ENCODE measurements around the gene KLHDC10.
"Not testable (repeated sequence)": the region's sequence is repeated elsewhere in the genome, so short reads cannot be mapped to it uniquely, and the experiment has no call there.

The KLHDC10 gene

DNA sequence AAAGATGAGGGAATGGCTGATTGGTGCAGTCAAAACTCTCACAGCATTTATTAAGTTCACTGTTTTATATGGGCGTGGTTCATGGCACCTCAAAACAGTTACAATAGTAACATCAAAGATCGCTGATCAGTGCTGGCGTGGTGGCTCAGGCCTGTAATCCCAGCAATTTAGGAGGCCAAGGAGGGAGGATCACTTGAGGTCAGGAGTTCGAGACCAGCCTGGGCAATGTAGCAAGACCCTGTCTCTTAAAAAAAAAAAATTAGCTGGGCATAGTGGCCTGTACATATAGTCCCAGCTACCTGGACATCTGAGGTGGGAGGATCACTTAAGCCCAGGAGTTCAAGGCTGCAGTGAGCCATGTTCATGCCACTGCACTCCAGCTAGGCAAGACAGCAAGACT is 48.5 kb downstream of the KLHDC10 start:
- no peak for DNase-seq

DNA sequence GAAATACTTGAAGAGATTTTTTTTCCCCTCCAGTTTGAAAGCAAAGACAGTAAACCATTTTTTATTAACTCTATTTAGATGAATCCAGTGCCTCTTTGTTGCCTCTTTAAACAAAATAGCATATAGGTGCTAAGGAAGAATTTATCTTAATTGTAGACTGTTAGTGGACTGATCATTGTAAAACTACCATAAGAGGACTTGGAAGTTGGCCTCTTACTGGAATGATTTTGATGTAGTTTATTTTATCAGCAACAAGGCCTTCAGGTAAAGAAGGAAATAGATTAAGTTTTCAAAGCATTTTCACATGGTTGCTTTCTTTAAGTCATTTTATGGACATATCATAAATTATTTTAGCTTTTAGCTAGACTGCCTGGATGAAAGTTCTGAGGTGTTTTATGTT is 53.2 kb downstream of the KLHDC10 start:
- no peak for DNase-seq

DNA sequence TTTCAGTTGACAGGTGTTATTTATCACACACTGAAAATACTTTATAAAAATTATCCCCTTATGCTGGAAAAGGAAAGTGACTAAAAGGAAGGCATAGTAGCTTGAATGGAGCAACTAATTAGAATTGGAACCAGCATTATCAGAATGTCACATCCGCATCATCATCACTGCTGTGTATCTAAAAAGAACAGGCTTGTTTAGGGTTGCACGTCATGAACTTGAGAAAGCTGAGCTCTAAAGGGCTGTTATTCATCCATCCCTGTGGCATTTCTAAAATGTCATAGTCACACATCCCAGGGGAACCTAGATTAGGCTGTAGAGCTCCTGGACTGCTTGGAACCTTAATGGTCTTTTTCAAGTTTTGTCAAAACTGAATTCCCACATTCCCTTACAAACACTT is 54.4 kb downstream of the KLHDC10 start:
- no peak for DNase-seq

DNA sequence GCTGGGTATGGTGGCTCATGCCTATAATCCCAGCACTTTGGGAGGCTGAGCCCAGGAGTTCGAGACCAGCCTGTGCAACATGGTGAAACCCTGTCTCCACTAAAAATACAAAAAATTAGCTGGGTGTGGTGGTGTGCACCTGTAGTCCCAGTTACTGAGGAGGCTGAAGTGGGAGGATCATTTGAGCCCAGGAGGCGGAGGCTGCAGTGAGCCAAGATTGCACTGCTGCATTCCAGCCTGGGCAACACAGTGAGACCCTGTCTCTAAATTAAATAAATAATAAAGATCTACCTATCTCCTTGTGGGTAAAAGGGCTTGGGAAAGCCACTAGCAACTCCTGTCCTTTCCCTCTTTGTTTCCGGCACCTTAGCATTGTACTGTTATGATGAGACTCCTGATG is 56.5 kb downstream of the KLHDC10 start:
- not testable (repeated sequence) for DNase-seq

DNA sequence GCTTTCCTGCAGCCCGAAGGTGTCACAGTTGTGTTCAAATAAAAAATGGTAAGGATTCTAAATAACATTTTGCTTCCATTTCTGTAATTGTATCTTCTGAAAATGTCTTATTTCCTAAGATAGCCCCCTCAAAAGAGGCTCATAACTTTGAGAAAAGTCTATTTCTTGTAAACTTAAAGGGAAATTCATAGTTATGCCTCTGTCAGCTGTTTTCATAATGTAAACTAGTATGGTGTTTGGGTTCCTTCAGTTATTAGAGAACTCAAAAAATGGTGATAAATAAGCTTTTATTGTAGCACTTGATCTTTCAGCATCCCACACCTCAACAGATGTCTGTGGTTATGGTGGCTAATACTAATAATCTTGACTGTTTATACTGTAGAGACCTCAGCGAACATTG is 57.1 kb downstream of the KLHDC10 start:
- DNase-seq, result no peak

DNA sequence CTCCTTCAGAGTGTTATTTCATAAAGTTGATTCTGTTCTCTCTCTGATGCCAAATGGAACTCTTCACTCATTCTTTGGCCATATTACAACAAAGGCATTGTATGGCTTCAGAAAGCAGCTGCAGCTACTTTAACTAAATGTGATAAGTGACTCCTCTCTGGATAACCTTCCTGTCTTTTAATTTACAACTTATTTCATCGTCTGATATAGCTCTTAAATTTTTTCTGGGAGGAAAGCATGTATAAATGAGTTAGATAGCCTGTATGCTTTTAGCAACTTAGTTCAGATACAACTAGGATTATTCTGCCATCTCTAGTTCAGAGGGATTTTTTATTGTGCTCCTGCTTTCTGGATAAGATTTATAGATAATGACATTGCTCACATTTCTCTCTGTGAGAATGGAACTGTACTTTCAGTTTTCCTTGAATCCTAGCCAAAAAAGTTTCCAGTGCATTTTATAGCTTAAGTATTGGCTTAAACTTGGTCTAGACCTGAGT is 57.5 kb downstream of the KLHDC10 start:
- DNase-seq, result no peak

DNA sequence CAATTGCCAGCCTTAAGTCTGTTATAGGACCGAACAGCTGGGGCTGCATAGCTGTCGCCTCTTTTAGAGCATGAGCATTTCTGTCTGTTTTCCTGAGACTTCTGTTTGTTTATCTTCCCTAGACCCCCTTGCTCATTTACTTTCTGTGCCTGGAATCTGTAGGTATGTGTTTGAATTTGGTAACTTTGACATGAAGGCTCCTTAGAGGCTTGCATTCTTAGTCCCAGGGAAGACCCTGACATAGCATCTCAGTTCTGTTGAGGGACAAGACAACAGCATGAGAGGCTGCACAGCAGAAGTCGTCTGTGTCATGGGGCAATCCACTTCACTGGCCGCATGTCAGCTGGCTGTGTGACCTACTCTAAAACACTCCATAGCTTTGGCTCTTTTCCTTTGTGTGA is 58.7 kb downstream of the KLHDC10 start:
- no peak for DNase-seq

DNA sequence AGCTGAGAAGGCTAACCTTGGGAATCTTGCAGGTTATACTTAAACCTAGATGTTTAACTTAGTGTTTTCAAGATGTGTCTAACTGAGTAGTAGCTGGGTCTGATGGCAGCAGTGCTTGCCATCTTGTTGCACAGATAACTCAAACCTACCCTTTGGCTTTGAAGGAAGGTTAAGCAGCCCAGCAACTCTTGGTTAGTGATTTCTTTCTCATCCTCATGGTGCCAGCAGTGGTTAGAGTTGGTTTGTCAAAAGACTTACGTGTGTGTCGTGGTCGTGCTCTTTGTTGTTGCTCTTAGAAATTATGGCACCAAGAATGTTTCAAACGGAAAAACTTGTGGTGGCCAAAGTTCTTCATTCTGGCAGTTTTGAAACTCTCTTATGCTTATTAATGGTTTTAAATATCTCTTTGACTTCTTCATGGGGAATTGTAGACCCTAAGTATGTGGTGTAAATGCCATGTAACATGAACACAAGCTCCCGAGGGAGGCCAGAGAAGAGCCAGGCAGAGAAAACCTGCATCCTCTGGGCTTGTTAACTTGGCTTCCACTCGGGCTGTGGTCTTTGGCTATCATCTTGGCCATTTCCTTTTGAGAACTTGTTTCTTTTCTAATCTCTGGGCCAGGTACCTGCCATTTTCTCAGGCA is 61.0 kb downstream of the KLHDC10 start:
- no peak for DNase-seq

DNA sequence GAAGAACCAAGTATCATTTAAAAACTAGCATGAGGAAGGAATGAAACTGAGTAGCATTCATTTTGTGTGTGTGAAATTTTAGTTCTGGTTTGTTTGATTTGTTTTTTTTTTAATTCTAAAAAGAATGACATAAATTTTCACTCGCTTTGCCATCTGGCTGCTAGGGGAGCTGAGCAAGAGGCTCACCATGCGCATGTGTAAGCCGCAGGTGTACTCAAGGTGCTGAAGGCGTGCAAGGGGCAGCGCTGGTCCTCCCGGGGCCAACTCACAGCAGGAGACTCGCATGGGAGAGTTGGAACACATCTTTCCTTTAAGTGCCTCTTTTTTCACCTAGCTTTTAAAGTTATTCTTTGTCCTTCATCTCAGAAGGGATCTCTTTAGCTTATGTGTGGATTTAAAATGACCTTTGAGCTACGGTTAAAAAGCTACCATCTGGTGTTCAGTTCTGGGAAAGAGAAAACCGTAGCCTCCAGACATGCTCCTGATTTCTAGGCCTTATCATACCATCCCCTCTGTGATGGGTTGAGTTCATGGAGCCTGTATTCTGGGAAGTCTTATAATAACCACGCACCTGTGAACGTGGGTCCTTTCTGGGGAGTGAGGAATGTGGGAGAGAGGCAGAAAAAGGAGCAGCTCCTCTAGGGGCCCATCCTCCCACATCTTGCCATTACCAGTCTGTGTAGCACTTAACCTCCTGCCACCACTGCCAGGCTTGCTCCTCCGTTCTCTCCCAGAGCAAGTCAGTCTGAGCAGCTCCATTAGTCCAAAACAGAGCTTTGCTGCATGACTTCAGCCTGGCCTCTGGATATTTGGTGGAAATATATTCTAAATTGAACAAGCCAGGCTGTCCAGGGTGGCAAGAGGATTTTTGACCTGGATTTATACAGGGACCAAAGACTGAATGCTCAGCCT is 61.9 kb downstream of the KLHDC10 start:
- DNase-seq, result no peak

DNA sequence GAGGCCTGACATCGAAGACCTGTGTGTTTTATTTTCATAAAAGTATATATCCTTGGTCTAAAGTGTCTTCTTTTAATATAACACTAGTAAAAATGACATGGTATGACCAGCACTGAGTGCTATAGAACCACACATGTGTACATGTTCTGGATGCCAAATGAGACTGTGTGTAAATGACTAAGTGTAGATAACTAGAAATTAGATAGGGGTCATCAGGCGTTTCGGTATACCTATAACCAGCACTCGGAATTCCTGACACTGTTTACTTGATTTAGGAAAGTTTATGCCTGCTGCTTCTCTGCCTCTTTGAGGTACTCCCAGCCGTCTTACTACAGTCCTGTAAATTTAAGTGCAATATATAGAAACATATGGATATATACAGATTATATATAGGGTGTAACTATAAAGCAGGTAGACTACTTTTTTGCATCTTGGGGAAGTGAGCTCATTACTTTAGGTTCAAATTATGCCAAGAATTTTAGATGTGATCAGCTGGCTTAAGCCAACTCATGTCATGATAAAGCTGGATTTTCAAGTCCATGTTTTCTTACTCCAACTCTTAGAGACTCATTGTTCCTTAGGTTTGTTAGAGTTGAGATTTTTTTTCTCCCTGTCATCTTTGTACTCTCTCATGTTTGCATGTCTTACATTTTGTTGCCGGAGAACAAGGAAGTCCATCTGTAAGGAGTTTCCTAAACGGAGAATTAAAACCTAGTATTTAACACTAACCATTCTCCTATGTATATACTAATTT is 62.9 kb downstream of the KLHDC10 start:
- no peak for DNase-seq

DNA sequence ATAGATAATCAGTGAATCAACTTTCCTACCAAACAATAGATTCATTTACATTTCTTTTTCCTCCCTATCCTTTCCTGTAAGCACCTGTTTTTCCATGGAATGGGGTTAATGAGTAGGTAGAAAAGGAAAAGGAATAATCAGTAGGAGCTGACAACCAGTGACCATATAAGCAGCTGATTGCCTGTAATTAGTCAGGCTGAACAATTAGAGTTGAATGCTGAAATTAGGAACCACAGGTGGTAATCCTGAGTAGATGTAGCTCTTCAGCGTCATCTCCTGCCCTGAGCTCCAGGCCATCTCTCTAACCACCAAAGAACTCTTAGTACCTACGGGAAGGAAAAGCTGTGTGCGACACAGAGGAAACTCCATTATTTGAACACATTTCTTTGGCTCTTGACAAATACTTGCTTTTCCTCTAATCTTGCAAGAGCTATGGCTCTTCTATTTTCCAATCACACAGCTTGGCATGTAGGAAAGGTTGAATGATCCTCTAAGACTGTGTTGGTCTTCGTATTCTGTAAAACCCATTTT is 63.8 kb downstream of the KLHDC10 start:
- DNase-seq, result no peak

DNA sequence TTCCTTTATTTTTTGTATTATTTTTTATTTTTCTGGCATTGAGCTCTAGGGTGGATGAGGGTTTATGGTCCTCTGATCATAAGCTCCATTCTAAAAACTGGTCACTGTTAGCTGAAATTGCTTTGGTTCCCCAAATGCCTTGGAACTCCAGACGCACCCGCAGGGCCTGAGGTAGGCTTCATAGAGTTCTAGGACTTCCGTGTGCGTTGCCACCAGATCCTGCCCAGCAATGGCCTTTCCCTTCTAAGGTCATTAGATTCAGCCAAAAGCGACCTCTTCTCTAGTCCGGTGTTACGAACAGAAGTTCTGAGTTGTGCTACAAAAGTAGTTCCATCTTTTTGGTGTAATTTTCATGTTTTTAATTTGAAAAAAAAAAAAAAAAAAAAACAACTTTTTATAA is 64.4 kb downstream of the KLHDC10 start:
- DNase-seq, result no peak

DNA sequence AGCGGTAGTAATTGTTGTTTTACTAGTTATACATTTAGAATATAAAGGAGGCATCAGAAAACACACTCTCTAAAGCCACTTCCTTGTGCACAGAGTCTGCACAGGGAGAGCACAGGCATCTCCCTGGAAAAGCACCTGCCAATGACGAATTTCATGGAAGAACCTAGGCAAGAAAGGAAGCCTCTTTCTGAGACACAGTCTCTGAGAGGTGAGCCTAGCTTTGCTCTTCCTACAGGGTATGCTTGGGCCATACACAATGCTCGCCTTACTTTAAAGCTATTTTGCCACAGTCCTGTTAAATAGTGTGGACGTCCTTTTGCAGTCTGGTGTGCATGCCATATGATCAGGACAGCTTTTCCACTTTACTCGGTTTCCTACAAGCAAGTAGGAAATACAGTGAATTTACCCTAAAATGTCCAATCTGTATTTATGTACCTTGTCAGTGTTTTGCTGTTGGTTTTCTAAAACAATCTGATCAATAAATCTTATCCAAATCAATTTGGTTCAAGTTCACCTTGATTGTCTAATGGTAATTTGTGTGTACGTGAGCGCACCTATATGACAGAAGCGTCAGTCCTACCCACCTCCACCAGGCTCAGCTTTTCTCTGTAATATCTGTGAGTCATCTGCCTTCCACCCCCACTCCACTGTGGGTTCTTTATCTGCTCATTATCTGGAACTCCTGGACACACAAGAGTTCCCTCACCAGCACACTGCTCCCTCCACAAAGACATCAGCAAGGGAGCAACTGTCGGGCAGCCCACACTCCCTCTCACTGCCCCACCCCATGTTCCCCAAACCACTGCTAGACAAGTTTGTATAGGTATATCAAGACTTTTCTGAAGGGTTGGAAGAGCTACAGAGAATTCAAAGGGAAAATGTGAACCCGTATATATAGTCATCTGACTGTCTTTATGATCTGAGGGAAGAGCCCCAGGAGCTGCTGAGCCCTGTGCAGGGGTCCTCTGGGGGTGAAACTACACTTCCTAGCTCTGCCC is 65.2 kb downstream of the KLHDC10 start:
- DNase-seq, result no peak

DNA sequence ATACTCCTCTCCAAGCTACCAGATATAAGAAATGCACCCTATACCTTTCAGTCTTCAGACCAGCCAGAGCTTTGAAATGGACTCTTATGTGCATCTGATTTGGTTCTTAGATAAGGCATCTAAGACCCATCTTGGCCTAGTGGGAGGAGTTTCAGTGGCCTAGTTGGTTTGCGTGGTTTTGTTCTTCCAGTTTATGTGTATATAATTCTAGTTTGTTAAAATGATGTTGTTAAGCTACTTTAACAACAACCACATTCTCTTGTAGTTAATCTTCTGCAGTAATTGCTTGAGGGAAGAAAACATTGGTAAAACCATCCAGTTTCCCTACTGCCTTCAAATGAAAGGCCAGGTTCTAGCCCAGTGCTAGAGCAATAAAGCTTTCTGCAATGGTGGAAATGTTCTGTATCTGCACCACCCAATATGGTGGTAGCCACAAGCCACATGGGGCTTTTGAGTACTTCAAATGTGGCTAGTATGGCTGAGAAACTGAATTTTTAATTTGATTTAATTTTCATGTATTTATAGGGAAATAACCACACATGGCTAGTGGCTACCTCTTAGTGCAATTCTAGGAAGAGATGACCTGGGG is 66.3 kb downstream of the KLHDC10 start:
- no peak for DNase-seq

DNA sequence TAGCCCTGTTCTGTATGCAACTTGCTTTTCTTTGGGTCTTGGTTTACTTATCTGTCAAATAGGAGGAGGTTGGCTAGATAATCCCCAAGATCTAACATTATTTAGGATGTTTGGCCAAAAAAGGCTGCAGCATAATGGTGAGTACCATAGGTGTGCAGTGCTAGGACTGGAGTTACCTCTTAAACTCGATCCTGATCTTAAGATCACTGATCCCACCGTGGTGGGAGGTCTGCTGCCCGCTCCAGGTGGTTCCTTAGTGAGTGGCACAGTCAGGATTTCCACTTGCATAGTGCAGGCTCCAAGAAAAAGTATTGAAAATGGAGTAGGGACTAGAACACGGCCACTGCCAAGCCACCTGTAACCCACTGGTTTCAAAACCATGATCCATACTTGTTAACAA is 66.9 kb downstream of the KLHDC10 start:
- DNase-seq, result no peak

DNA sequence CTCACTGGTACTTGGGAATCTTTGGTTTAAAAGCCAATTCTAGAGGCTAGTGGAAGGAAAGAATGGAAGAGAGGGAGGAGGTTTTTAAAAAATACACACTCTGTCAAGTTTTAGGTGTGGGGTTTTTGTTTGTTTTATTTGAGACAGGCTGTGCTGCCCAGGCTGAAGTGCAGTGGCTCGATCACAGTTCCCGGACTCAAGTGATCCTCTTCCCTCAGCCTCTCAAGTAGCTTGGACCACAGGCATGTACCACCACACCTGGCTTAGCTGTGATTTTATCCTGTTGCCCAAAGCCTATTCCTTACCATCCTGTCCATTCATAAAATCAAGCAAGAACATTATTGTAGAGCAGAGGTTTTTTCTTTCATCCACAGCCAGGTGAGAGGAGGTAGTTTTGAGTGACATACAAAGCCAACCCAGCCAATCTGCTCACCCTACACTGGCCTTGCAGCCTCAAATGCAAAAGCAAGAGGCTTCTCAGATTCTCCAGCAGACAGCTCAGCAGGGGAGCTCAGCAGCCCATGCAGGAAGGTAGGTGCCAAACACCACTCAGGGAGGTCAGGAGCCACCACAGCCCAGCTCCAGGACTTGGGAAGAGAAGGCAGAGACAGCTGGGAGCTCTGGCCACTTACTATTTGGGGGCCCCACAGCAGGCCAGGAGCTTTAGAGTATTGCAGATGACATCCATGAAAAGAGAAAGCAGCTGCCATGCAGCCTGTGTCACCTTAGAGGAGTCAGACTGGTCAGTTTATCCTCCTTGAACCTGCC is 69.0 kb downstream of the KLHDC10 start:
- no peak for DNase-seq

DNA sequence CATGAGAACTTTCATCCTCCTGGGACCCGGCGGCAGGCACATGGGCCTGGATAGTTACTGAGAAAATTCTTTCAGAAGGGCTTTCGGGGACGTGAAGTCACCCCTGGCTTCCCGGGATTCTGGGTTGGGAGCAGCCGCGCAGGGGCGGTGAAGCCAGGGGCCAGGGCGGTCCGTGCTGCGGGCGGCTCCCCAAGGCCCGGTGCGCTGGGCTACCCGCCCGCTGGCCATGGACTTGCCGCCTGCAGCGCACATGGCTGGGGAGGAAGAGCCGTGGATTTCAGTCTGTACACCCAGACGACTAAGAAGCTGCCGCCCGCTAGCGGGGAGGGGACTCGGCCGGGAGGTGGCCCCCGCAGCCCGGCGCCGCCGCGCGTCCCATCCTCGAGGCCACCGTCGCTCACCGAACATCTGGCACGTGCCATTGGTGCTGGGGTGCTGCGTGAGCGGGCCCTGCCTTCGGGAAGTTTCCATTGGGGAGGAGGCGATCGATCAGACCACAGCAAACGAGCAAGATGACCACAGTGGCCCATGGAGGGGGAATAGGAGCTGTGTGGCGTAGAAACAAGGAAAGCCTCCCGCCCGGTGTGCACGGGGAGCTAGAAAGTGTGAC is 70.3 kb downstream of the KLHDC10 start:
- DNase-seq, result no peak

DNA sequence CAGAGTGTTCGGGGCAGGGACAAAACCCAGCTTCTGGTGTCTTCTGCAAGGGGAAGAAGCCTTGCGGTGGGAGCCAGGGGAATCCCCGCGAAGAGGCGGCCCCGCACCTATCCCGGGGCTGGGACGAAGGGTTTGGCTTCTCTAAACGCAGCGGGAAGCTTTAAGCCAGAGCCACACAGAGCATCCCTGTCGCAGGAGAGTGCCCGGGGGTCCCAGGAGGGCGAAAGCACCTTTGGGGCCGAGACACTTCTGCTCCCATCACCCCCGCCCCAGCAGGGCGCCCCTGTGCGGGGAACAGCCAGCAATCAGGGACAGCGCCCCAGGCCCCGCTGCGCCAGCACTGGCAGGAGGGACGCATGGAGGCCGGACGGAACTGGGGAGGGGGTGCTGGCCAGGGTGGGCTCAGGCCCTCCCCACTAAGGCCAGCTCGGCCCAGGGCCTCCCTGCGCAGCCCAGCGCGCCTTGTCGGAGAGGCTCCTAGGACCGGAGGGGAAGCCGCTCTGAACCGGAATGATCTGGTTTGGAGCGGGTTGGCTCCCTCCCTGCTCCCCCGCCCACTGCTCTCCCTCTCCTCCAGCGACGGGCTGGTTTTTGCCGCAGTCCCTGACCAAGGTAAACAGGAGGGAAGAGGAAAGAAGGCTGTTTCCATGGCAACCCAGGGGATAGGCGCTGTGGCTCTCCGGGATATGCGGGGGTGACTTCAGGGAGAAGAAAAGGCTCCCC is 71.0 kb downstream of the KLHDC10 start:
- peak; percentile 22 for DNase-seq

DNA sequence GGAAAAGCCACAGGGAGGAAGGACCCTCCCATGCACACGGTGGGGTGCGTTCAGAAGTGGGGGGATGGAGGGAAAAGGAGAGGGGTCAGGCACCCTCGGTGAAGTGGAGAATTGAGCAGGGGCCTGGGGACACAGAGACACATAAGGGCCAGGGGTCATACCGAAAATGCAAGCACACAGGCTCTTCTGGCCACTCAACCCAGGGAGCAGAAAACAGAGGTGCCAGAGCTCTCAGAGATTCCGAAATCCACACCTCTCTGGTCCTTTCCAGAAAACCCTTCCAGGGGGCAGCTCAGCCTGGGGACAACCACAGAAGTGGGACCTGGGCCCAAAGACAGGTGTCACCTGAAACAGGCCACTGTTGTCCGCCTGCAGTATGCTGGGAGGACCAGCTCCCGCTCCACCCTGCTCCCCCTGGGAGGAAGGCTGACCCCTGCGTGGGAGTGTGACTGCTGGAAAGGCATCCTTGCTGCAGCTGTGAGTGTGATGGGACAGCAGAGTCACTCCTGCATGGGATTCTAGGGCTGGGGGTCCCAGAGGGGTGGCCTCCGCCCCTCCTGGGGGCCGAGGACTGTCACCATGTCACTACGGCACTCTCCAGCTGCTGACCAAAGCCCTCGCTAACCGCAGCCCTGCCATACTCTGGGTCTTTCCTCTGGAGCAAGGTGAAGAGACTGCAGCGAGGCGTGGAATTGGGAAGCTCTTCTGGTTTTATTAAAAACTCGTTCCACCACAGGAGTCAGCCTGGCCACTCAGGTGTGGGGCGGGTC is 71.7 kb downstream of the KLHDC10 start:
- no peak for DNase-seq

Data from CD4-positive, alpha-beta T cell treated with Interleukin-4 for 4 hours (primary cell).